ENCODE results near the gene AIG1. TPM values are rescaled to one million over a fixed set of nuclear protein-coding genes. Genes with fewer than 3 reads are reported as not detected.

The AIG1 gene
- total and polyA plus RNA-seq, 2 donors: 9.1 to 16.5 TPM

DNA sequence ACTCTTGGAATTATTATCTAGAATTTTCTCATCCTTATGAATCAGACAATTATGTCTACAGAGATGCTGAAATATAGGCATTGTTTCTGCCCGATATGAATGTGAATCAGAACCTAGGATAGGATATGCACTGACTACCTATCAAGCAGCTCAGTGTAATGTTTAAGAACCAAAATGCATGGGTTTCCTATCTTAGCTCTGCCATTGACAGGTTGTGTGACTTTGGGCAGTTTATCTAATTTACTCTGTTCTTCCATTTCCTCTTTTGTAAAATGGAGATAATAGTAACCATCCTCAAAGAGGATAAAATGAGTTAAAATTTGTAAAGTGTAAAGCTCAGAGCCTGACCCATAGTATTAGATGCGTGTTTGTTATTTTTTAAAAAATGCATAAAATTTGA is 10.2 kb upstream of the AIG1 start:
- peaks cover 0 to 10% of the 10 kb centered on the region in 2 donors for H3K9me3 ChIP-seq (ENCODE audit: control insufficient read depth in 2 of 2, insufficient read depth in 1 of 2, low read length in 1 of 2)
- WGBS: over 99% methylated on average over 2 of the region's 2 CpGs
- DNase-seq (ENCODE audit: low read depth in 6 of 9, low spot score in 9 of 9): no peak
- H3K27ac ChIP-seq (ENCODE audit: low read depth in 1 of 2, low read length in 1 of 2): no peak overlapping the region
- H3K27me3 ChIP-seq (ENCODE audit: control insufficient read depth in 2 of 2, insufficient read depth in 1 of 2, low read length in 1 of 2): no peaks in the 10 kb centered on the region
- no peaks in the 10 kb centered on the region for H3K36me3 ChIP-seq (ENCODE audit: control insufficient read depth in 2 of 2, insufficient read depth in 2 of 2, low read length in 1 of 2)
- no peak overlapping the region for H3K4me3 ChIP-seq (ENCODE audit: low read length in 2 of 2)
- no peaks in the 10 kb centered on the region for H3K4me1 ChIP-seq (ENCODE audit: control insufficient read depth in 2 of 2, insufficient read depth in 2 of 2, low read length in 2 of 2)

DNA sequence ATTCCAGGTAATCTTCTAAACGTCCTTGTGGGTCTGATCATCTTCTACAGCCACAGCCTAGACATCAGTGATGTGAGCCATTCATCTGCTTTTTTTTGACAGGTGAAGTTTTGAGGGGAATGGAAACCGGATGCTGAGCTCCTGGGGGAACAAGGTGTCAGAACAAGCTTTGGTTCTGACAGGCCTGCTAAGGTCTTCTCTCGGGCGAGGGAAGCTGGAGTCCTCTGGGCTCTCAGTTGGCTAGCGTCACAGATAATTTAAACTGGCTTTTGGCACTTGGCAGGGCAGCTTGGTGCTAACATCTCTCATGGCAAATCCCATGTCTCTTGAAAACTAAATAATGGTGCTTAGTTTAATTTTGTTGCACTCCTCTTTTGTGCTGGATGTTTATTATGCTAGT is 8.4 kb upstream of the AIG1 start:
- no peaks in the 10 kb centered on the region for H3K4me1 ChIP-seq (ENCODE audit: control insufficient read depth in 2 of 2, insufficient read depth in 2 of 2, low read length in 2 of 2)
- WGBS: 95% methylated on average over 5 of the region's 5 CpGs
- H3K36me3 ChIP-seq (ENCODE audit: control insufficient read depth in 2 of 2, insufficient read depth in 2 of 2, low read length in 1 of 2): no peaks in the 10 kb centered on the region
- H3K27me3 ChIP-seq (ENCODE audit: control insufficient read depth in 2 of 2, insufficient read depth in 1 of 2, low read length in 1 of 2): no peaks in the 10 kb centered on the region
- peaks cover 0 to 10% of the 10 kb centered on the region in 2 donors for H3K9me3 ChIP-seq (ENCODE audit: control insufficient read depth in 2 of 2, insufficient read depth in 1 of 2, low read length in 1 of 2)
- H3K4me3 ChIP-seq (ENCODE audit: low read length in 2 of 2): no peak overlapping the region
- no peak for DNase-seq (ENCODE audit: low read depth in 6 of 9, low spot score in 9 of 9)
- H3K27ac ChIP-seq (ENCODE audit: low read depth in 1 of 2, low read length in 1 of 2): no peak overlapping the region

DNA sequence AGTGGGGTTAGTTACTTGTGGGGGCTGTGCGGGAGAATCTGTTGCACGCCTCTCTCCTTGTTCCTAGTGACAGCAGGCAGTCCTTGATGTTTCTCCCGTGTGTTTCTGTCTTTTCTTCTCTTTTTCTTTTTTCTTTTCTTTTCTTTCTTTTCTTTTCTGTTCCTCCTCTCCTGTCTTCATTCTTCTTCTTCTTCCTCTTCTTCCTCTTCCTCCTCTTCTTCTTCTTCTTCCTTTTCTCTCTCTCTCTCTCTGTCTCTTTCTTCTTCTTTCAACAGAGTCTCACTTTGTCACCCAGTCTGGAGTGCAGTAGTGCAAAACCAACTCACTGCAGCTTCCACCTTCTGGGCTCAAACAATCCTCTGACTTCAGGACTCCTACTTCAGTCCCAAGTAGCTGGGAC is 6.8 kb upstream of the AIG1 start:
- Histone ChIP-seq H3K36me3 (ENCODE audit: control insufficient read depth in 2 of 2, insufficient read depth in 2 of 2, low read length in 1 of 2) (no peaks in the 10 kb centered on the region), H3K9me3 (ENCODE audit: control insufficient read depth in 2 of 2, insufficient read depth in 1 of 2, low read length in 1 of 2) (peaks cover 0 to 10% of the 10 kb centered on the region in 2 donors), H3K4me3 (ENCODE audit: low read length in 2 of 2) (no peak overlapping the region), H3K4me1 (ENCODE audit: control insufficient read depth in 2 of 2, insufficient read depth in 2 of 2, low read length in 2 of 2) (no peaks in the 10 kb centered on the region), H3K27ac (ENCODE audit: low read depth in 1 of 2, low read length in 1 of 2) (no peak overlapping the region), H3K27me3 (ENCODE audit: control insufficient read depth in 2 of 2, insufficient read depth in 1 of 2, low read length in 1 of 2) (no peaks in the 10 kb centered on the region)
- DNase-seq (ENCODE audit: low read depth in 6 of 9, low spot score in 9 of 9): no peak
- WGBS: 93% methylated on average over 3 of the region's 3 CpGs

DNA sequence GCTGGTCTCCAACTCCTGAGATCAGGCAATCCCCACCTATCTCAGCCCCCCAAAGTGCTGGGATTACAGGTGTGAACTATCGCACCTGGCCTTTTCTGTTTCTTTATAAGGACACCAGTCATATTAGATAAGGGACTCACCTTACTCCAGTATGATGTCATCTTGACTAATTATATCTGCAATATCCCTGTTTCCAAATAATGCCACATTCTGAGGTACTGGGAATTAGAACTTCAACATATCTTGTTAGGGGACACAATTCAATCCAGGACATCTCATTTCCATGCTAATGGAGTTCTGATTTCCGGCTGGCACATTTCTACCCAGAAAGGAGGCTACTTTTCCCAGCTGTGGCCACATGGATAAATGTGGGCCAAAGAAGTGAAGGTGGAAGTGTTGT is 6.4 kb upstream of the AIG1 start:
- no peak for DNase-seq (ENCODE audit: low read depth in 6 of 9, low spot score in 9 of 9)
- H3K9me3 ChIP-seq (ENCODE audit: control insufficient read depth in 2 of 2, insufficient read depth in 1 of 2, low read length in 1 of 2): peaks cover 0 to 5% of the 10 kb centered on the region in 2 donors
- H3K4me3 ChIP-seq (ENCODE audit: low read length in 2 of 2): no peak overlapping the region
- H3K4me1 ChIP-seq (ENCODE audit: control insufficient read depth in 2 of 2, insufficient read depth in 2 of 2, low read length in 2 of 2): no peaks in the 10 kb centered on the region
- no peak overlapping the region for H3K27ac ChIP-seq (ENCODE audit: low read depth in 1 of 2, low read length in 1 of 2)
- H3K36me3 ChIP-seq (ENCODE audit: control insufficient read depth in 2 of 2, insufficient read depth in 2 of 2, low read length in 1 of 2): no peaks in the 10 kb centered on the region
- H3K27me3 ChIP-seq (ENCODE audit: control insufficient read depth in 2 of 2, insufficient read depth in 1 of 2, low read length in 1 of 2): no peaks in the 10 kb centered on the region
- WGBS: 96% methylated on average over 2 of the region's 2 CpGs

DNA sequence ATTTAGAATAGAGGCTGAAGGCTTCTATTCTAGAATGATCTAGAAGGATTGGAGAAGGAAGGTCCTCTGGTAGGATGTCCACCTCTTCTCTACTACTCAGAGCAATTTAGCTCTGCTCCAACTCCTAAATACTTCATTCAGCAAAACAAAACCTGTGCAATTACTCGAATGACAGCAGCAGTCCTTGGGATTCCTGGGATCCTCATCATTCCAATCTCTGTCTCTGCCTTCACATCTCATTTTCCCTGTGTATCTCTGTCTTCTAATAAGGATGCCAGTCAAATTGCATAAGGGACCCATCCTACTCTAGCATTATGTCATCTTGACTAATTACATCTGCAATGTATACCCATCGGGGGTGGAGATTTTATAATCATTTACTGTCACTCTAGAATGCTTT is 5.5 kb upstream of the AIG1 start:
- no peak overlapping the region for H3K4me3 ChIP-seq (ENCODE audit: low read length in 2 of 2)
- peaks cover 0 to 1% of the 10 kb centered on the region in 2 donors for H3K9me3 ChIP-seq (ENCODE audit: control insufficient read depth in 2 of 2, insufficient read depth in 1 of 2, low read length in 1 of 2)
- no peak overlapping the region for H3K27ac ChIP-seq (ENCODE audit: low read depth in 1 of 2, low read length in 1 of 2)
- H3K27me3 ChIP-seq (ENCODE audit: control insufficient read depth in 2 of 2, insufficient read depth in 1 of 2, low read length in 1 of 2): peaks cover 0 to under 1% of the 10 kb centered on the region in 2 donors
- WGBS: over 99% methylated on average over 2 of the region's 2 CpGs
- no peak for DNase-seq (ENCODE audit: low read depth in 6 of 9, low spot score in 9 of 9)
- no peaks in the 10 kb centered on the region for H3K36me3 ChIP-seq (ENCODE audit: control insufficient read depth in 2 of 2, insufficient read depth in 2 of 2, low read length in 1 of 2)
- peaks cover 0 to 5% of the 10 kb centered on the region in 2 donors for H3K4me1 ChIP-seq (ENCODE audit: control insufficient read depth in 2 of 2, insufficient read depth in 2 of 2, low read length in 2 of 2)

DNA sequence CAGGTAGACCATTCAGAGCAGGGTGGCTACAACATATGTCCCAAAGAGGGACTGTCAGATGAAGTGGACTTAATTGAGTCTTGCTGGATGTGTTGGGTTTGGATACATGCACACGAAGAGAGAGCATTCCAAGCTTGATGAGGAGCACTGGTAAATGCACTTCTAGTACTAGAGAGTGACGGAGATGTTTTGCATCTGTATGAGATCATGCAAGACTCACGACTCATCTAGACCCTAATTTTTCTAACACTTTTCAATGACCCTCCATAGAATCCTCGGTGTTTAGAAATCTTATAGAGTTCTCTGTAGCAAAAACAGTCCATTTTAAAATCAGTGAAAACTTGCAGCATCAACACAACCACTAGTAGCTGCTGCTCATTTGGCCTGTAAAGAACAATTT is 4.8 kb upstream of the AIG1 start:
- Histone ChIP-seq H3K27ac (ENCODE audit: low read depth in 1 of 2, low read length in 1 of 2) (no peak overlapping the region), H3K4me1 (ENCODE audit: control insufficient read depth in 2 of 2, insufficient read depth in 2 of 2, low read length in 2 of 2) (peaks cover 0 to 6% of the 10 kb centered on the region in 2 donors), H3K36me3 (ENCODE audit: control insufficient read depth in 2 of 2, insufficient read depth in 2 of 2, low read length in 1 of 2) (no peaks in the 10 kb centered on the region), H3K27me3 (ENCODE audit: control insufficient read depth in 2 of 2, insufficient read depth in 1 of 2, low read length in 1 of 2) (peaks cover 0 to 3% of the 10 kb centered on the region in 2 donors), H3K9me3 (ENCODE audit: control insufficient read depth in 2 of 2, insufficient read depth in 1 of 2, low read length in 1 of 2) (peaks cover 0 to 3% of the 10 kb centered on the region in 2 donors), H3K4me3 (ENCODE audit: low read length in 2 of 2) (no peak overlapping the region)
- 97% methylated on average over 4 of the region's 4 CpGs for WGBS
- no peak for DNase-seq (ENCODE audit: low read depth in 6 of 9, low spot score in 9 of 9)

DNA sequence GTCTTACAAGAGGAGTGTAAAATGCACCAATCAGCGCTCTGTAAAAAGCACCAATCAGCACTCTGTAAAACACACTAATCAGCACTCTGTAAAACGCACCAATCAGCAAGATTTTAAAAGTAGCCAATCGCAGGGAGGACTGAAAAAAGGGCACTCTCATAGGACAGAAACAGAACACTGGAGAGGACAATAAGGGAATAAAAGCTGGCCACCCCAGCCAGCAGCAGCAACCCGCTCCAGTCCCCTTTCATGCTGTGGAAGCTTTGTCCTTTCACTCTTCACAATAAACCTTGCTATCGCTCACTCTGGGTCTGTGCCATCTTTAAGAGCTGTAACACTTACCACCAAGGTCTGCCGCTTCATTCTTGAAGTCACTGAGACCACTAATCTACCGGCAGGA is 1.7 kb upstream of the AIG1 start:
- Histone ChIP-seq H3K4me1 (ENCODE audit: control insufficient read depth in 2 of 2, insufficient read depth in 2 of 2, low read length in 2 of 2) (peaks cover 0 to 11% of the 10 kb centered on the region in 2 donors), H3K27me3 (ENCODE audit: control insufficient read depth in 2 of 2, insufficient read depth in 1 of 2, low read length in 1 of 2) (peaks cover 0 to 3% of the 10 kb centered on the region in 2 donors), H3K36me3 (ENCODE audit: control insufficient read depth in 2 of 2, insufficient read depth in 2 of 2, low read length in 1 of 2) (no peaks in the 10 kb centered on the region), H3K4me3 (ENCODE audit: low read length in 2 of 2) (no peak overlapping the region), H3K27ac (ENCODE audit: low read depth in 1 of 2, low read length in 1 of 2) (no peak overlapping the region), H3K9me3 (ENCODE audit: control insufficient read depth in 2 of 2, insufficient read depth in 1 of 2, low read length in 1 of 2) (peaks cover 0 to 3% of the 10 kb centered on the region in 2 donors)
- no peak for DNase-seq (ENCODE audit: low read depth in 6 of 9, low spot score in 9 of 9)
- 98% methylated on average over 7 of the region's 7 CpGs for WGBS

DNA sequence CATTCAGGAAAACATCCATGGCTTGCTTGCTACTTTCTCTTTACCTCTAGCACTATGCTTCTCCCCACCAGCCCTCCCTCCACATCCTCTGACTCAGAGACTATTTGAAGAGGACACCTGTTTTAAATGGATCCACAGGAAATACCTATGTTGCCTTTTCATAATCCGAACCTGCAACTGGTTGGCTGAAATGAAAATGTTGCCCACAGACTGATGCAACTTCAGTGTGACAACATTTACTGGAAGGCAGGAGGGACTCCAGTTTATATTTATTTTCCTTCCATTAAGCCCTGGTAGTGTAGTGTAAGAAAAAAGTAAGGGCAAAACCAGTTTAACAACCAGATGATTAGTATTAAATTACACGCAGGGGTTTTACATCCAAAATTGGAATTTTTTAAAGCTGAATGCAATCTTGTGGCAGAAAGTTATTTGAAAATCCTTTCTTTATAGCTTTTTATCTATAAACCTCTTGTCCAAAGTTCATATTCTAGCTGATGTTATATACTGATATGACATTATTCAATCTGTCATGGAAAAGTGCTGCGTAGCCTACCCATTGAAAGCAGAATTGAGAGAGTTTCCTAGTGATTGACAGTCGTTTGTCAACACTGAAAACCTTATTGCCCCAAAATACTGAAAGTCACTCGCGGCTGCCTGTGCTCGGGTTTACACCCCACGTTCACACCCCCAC is 881 bp upstream of the AIG1 start:
- peak overlapping the region; percentile 55 to 88 for H3K27ac ChIP-seq (ENCODE audit: low read depth in 1 of 2, low read length in 1 of 2)
- H3K36me3 ChIP-seq (ENCODE audit: control insufficient read depth in 2 of 2, insufficient read depth in 2 of 2, low read length in 1 of 2): no peaks in the 10 kb centered on the region
- peak overlapping the region; percentile 76 to 78 for H3K4me3 ChIP-seq (ENCODE audit: low read length in 2 of 2)
- WGBS: 2% methylated on average over 8 of the region's 8 CpGs
- H3K27me3 ChIP-seq (ENCODE audit: control insufficient read depth in 2 of 2, insufficient read depth in 1 of 2, low read length in 1 of 2): peaks cover 0 to 3% of the 10 kb centered on the region in 2 donors
- DNase-seq (ENCODE audit: low read depth in 6 of 9, low spot score in 9 of 9): peak in 5 of 9 donors; percentile 4 to 51 (median 16)
- H3K4me1 ChIP-seq (ENCODE audit: control insufficient read depth in 2 of 2, insufficient read depth in 2 of 2, low read length in 2 of 2): peaks cover 0 to 11% of the 10 kb centered on the region in 2 donors
- peaks cover 0 to 3% of the 10 kb centered on the region in 2 donors for H3K9me3 ChIP-seq (ENCODE audit: control insufficient read depth in 2 of 2, insufficient read depth in 1 of 2, low read length in 1 of 2)

DNA sequence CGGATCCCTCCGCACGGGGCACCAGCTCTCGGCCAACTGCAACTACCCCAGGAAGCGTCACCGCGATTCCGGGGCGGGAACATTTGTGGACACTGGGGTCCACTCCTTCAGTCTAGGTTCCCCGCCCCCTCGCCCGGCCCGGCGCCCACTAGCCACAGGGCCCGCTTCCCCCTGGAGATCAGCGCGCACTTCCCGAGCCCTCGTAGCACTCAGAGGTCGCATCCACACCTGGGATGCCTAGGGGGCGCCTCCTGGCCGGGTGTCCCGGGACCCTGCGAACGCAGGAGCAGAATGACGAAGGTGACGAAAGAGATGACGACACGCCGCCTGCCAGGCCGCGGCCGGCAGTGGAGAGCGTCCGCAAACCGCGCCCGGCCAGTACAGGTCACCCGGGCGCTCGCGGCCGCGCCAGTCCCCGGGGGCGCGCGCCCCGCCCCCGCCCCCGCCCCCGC is 309 bp upstream of the AIG1 start:
- Histone ChIP-seq H3K27ac (ENCODE audit: low read depth in 1 of 2, low read length in 1 of 2) (peak overlapping the region; percentile 55 to 88), H3K4me1 (ENCODE audit: control insufficient read depth in 2 of 2, insufficient read depth in 2 of 2, low read length in 2 of 2) (peaks cover 0 to 11% of the 10 kb centered on the region in 2 donors), H3K36me3 (ENCODE audit: control insufficient read depth in 2 of 2, insufficient read depth in 2 of 2, low read length in 1 of 2) (no peaks in the 10 kb centered on the region), H3K4me3 (ENCODE audit: low read length in 2 of 2) (peak overlapping the region; percentile 76 to 78), H3K27me3 (ENCODE audit: control insufficient read depth in 2 of 2, insufficient read depth in 1 of 2, low read length in 1 of 2) (peaks cover 0 to 3% of the 10 kb centered on the region in 2 donors), H3K9me3 (ENCODE audit: control insufficient read depth in 2 of 2, insufficient read depth in 1 of 2, low read length in 1 of 2) (peaks cover 0 to 3% of the 10 kb centered on the region in 2 donors)
- peak; percentile 24 to 69 (median 39) for DNase-seq (ENCODE audit: low read depth in 6 of 9, low spot score in 9 of 9)
- WGBS: under 1% methylated on average over 52 of the region's 52 CpGs
